IPS DF 6.9 (cell line): ENCODE measurements around the gene ZBTB40.

ENCODE experiments used
- DNase-seq: peaks from one replicate; pipeline ENCODE4 v3.0.0-alpha.2; 2013; ENCODE audit warnings: low read depth, low spot score
- H3K27ac ChIP-seq: one replicate; pipeline ENCODE4 v1.5.1; 2013; ENCODE audit warnings: low read length, control low read depth
- H3K27me3 ChIP-seq: 2 replicates; pipeline ENCODE4 v1.6.1; 2013; ENCODE audit warnings: mild to moderate bottlenecking, low read length; ENCODE audit not compliant: control insufficient read depth, insufficient read depth
- H3K36me3 ChIP-seq: 2 replicates; pipeline ENCODE4 v1.6.1; 2013; ENCODE audit warnings: low read length; ENCODE audit not compliant: control insufficient read depth, insufficient read depth
- H3K4me1 ChIP-seq: 2 replicates; pipeline ENCODE4 v1.6.1; 2013; ENCODE audit warnings: low read length; ENCODE audit not compliant: control insufficient read depth, insufficient read depth
- H3K4me3 ChIP-seq: 2 replicates; pipeline ENCODE4 v1.5.1; 2013; ENCODE audit warnings: mild to moderate bottlenecking, low read length
- H3K9me3 ChIP-seq: 2 replicates; pipeline ENCODE4 v1.6.1; 2013; ENCODE audit warnings: low read length, inconsistent platforms; ENCODE audit not compliant: control insufficient read depth, insufficient read depth
- WGBS: extraction: QIAGEN DNeasy Blood & Tissue Kit; methylation state at CpG from one replicate; pipeline ENCODE4 v1.1.7; 2013; ENCODE audit warnings: mixed read lengths, missing lambda C conversion rate; ENCODE audit not compliant: insufficient read length, insufficient coverage; 5-methylcytosine and 5-hydroxymethylcytosine counted together

Gene ZBTB40

DNA sequence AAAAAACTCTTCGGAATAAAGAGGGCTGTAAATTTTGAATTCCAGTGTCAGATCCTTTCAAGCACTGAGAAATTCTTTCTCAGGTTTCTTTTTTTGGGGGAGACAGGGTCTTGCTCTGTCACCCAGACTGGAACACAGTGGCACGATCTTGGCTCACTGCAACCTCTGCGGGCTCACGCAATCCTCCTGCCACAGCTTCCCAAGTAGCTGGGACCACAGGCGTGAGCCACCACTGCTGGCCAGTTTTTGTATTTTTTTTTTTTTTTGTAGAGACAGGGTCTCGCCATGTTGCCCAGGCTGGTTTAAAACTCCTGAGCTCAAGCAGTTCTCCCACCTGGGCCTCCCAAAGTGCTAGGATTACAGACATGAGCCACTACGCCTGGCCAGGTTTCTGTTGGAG, 76.8 kb downstream of the ZBTB40 start:
- Histone ChIP-seq H3K9me3 (no peaks in the 10 kb centered on the region), H3K4me3 (no peak overlapping the region), H3K36me3 (peaks cover 7% of the 10 kb centered on the region), H3K4me1 (no peaks in the 10 kb centered on the region), H3K27ac (no peak overlapping the region), H3K27me3 (no peaks in the 10 kb centered on the region)
- DNase-seq, result no peak
- WGBS, result no CpG with 5 or more reads among the region's 7 CpGs

DNA sequence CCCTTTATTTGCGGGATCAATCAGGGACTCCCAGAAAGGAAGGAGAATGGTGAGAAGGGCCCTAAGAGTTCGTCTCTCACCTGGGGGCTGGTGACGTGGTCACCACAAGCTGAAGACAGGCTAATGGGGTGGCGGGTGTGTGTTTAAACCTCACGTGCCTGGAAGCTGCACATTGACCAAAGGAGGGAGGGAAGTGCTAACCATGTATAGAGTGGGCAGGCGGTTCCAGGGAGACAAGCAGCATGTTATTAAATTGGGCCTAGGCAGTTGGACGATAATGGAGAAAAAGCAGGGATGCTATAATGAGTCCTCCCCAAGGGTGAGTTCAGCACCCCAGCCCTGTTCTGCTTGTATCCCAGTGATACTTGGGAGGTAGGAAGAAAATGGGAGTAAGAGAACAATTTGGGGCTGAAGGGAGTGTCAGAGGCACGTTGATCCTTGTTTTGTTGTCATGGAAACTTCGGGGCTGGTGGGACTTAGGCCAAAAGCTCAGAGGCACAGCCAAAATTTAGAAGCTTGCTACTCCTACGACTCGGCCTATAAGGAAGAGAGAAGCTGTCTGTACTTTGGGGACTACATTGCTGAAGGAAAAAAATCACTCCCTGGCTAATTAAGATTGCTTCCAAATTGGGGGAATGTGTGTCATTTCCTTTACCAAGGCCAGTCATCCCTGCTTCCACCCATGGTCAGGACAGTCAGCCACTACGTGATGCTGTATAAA, 78.4 kb downstream of the ZBTB40 start:
- no CpG with 5 or more reads among the region's 12 CpGs for WGBS
- no peak for DNase-seq
- Histone ChIP-seq H3K4me1 (no peaks in the 10 kb centered on the region), H3K27ac (no peak overlapping the region), H3K4me3 (no peak overlapping the region), H3K9me3 (no peaks in the 10 kb centered on the region), H3K27me3 (no peaks in the 10 kb centered on the region), H3K36me3 (peaks cover 7% of the 10 kb centered on the region)

DNA sequence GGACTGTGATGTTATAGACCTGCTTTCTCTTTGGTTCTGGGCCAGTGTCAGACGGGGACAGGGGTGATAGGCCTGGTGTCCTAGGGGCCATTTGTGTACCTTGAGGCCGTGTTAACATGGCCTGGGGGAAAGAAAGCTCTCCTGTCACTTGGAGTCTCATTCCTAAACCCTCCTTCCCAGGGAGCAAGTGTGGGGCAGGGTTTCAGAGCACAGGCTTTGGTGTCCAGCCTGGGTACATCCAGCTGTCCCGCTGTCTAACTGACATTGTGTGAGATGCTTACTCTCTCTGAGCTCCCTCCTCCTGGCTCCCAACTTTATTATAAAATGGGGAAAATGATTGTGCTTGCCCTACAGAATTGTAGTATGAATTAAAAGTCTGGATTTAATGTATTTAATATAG, 79.1 kb downstream of the ZBTB40 start:
- DNase-seq, result no peak
- no peaks in the 10 kb centered on the region for H3K9me3 ChIP-seq

DNA sequence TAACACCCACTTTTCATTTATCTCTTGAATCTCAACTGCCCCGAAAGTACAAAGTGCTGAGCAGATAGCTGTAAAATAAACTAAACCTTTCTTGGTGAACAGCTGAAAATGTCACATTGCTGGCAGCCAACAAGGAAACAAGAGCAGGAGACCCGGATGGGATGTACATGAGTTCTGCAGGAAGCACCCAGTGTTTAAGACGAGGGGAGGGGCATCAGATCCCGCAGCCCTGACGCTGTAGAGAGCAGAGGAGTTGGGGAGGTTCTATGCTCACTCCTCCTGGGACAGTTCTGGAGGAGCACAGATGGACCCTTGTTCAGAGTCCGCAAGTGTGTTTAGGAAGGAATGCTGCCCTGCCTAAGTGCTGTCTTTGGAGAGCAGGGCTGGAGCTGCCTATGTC, 79.6 kb downstream of the ZBTB40 start:
- Histone ChIP-seq H3K9me3 (no peaks in the 10 kb centered on the region), H3K27ac (no peak overlapping the region), H3K4me3 (no peak overlapping the region), H3K4me1 (no peaks in the 10 kb centered on the region), H3K27me3 (no peaks in the 10 kb centered on the region), H3K36me3 (peaks cover 7% of the 10 kb centered on the region)
- WGBS, result no CpG with 5 or more reads among the region's 6 CpGs
- no peak for DNase-seq

More for the DNA sequence above, 79.1 kb downstream of the ZBTB40 start:
- no peak overlapping the region for H3K4me3 ChIP-seq
- H3K4me1 ChIP-seq, result no peaks in the 10 kb centered on the region
- peaks cover 7% of the 10 kb centered on the region for H3K36me3 ChIP-seq
- H3K27me3 ChIP-seq, result no peaks in the 10 kb centered on the region
- H3K27ac ChIP-seq, result no peak overlapping the region
- no CpG with 5 or more reads among the region's 3 CpGs for WGBS

DNA sequence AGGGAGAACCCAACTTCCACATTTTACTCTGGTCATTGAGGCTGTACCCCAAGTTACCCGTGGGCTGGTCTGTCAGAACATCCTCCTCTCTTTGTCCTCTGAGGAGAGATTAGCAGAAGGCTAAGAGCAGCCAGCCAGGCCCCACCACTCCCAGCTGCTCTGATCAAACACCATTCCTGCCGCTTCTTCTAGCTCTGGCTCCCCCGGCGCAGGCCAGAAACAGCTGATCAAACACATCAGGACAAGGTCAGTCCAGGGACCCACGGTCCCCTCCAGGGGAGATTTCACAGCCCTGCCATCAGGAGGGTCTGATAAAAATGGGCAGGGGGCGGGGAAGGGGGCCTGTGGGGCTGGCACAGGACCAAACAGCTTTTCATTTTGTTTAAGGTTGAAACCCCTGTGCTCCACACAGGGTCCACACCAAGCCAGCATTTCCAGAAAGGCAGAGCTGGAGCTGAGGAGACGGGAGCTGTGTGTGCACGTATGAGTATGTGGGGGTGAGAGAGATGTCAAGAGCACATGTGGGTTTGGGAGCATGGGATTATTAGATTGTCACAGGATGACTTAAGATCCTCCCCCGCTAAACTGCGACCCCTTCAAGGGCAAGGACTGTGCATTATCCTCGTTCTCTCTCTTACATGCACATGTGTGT, 81.7 kb downstream of the ZBTB40 start:
- WGBS, result no CpG with 5 or more reads among the region's 11 CpGs

DNA sequence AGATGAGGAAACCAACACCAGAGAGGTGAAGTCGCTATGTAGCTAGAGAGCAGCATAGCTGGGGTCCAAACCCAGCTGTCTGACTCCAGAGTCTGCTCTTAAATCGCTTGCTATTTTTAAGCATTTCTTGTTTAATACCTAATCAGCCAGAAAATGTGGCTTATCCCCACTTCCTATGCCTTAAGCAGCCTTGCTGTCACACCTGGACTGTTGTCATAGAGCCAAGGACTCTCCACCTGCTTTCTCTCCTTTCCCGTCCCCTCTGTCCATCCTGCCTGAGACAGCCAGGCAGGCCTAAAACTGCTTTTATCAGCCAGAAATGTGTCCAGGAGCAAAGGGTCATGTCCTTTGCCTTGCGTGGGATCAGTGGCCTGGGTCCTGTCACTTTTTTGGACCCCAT, 83.3 kb downstream of the ZBTB40 start:
- Histone ChIP-seq H3K4me3 (no peak overlapping the region), H3K4me1 (no peaks in the 10 kb centered on the region), H3K36me3 (no peaks in the 10 kb centered on the region), H3K27ac (no peak overlapping the region), H3K9me3 (no peaks in the 10 kb centered on the region), H3K27me3 (no peaks in the 10 kb centered on the region)
- no peak for DNase-seq
- WGBS, result no CpG with 5 or more reads among the region's 4 CpGs

More for the DNA sequence above, 81.7 kb downstream of the ZBTB40 start:
- no peak for DNase-seq
- Histone ChIP-seq H3K27ac (no peak overlapping the region), H3K9me3 (no peaks in the 10 kb centered on the region), H3K27me3 (no peaks in the 10 kb centered on the region), H3K4me3 (no peak overlapping the region), H3K36me3 (no peaks in the 10 kb centered on the region), H3K4me1 (no peaks in the 10 kb centered on the region)

DNA sequence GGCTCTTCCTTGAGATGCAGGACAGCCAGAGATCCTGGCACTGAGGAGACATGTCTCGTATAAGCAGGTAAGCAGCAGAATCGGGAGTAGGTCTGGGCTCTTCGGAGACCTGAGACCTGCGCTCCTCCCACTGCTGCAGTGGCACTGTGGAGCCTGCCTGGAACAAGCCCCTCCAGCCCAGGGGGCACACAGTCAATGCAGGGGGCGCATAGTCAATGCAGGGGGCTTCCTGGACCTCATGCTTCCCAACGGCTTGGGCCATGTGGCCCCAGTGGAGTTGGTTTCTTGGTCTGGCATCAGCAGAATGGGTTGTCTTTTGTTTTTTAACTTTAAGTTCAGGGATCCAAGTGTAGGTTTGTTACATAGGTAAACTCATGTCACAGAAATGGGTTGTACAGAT, 83.7 kb downstream of the ZBTB40 start:
- Histone ChIP-seq H3K4me3 (no peak overlapping the region), H3K27ac (no peak overlapping the region), H3K4me1 (no peaks in the 10 kb centered on the region), H3K27me3 (no peaks in the 10 kb centered on the region), H3K36me3 (no peaks in the 10 kb centered on the region), H3K9me3 (no peaks in the 10 kb centered on the region)
- no peak for DNase-seq
- WGBS, result no CpG with 5 or more reads among the region's 6 CpGs

DNA sequence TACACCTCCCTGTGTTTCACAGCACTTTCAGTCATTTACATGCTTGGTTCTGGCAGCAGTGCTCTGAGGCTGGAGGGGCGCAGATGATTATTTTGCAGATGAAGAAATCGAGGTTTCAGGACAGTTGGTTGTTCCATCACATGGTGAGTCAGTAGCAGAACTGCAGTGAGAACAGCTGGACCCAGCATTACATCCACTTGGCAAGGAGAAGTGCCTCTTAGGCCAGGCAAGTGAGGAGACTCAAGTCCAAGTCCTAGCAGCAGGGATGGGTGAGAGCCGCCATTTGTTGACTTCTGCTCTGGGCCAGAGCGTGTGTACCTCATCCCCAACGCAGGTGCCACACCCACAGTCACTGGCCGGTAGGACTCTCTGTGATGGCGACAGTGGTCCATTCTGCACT, 84.9 kb downstream of the ZBTB40 start:
- Histone ChIP-seq H3K4me3 (no peak overlapping the region), H3K27me3 (no peaks in the 10 kb centered on the region), H3K36me3 (no peaks in the 10 kb centered on the region), H3K27ac (no peak overlapping the region), H3K9me3 (no peaks in the 10 kb centered on the region), H3K4me1 (no peaks in the 10 kb centered on the region)
- WGBS, result no CpG with 5 or more reads among the region's 7 CpGs
- no peak for DNase-seq

DNA sequence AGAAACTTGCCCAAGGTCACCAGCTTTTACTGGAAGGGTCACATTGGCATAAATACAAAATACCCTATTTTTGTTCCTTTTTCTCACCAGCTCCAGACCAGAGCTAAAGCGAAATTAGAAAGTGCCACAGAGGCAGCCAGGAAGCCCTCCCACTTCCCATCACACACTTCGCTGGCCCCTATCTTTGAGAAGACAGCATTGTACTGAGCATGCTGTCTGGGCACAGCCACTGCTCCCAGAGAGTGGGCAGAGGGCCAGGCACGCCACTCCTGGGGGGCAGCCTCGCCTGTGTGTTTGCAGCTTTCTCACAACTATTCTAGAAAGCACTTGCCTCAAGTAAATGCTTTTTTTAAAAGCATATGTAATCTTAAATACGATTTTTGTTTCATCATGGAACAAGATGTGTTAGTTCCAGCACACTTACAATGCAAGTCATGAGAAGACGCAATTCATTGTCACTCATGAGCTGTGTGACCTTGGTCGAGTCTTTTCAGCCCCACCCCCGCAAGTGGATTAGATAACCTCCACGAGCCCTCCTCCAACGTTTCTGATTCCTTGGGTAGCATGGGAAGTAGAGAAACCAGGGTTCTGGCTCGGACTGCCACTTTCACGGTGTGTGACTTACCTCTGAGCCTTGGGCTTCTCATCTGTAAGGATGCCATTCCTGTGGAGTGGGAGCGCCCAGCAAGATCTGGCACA, 85.9 kb downstream of the ZBTB40 start:
- no peak overlapping the region for H3K27ac ChIP-seq
- no peak for DNase-seq
- H3K4me1 ChIP-seq, result no peaks in the 10 kb centered on the region
- H3K27me3 ChIP-seq, result no peaks in the 10 kb centered on the region
- H3K9me3 ChIP-seq, result no peaks in the 10 kb centered on the region
- H3K4me3 ChIP-seq, result no peak overlapping the region
- WGBS, result no CpG with 5 or more reads among the region's 13 CpGs
- no peaks in the 10 kb centered on the region for H3K36me3 ChIP-seq

DNA sequence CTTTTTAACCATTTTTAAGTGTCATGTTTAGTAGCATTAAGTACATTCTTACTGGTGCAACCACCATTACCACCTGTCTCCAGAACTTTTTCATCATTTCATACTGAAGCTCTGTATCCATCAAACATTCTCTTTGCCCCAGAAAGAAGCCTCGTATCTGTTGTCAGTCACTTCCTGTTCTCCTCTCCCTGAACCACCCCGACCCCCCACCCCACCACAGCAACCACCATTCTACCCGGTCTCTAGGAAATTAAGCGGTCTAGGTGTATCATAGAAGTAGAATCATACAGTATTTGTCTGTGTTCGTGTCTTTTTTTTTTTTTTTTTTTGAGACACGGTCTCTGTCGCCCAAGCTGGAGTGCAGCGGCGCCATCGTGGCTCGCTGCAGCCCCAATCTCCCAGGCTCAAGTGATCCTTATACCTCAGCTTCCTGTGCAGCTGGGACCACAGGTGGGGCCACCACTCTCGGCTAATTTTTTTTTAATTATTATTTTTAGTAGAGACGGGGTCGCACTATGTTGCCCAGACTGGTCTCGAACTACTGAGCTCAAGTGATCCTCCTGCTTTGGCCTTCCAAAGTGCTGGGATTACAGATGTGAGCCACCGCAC, 88.0 kb downstream of the ZBTB40 start:
- WGBS, result no CpG with 5 or more reads among the region's 16 CpGs
- H3K27me3 ChIP-seq, result no peaks in the 10 kb centered on the region
- H3K4me1 ChIP-seq, result no peaks in the 10 kb centered on the region
- no peak overlapping the region for H3K27ac ChIP-seq
- DNase-seq, result no peak
- H3K36me3 ChIP-seq, result no peaks in the 10 kb centered on the region
- no peaks in the 10 kb centered on the region for H3K9me3 ChIP-seq
- H3K4me3 ChIP-seq, result no peak overlapping the region
